Measurements from ENCODE around the gene BANP.
"Not testable (repeated sequence)": the region's sequence is repeated elsewhere in the genome, so short reads cannot be mapped to it uniquely, and the experiment has no call there.

The BANP gene

GRCh38 chr16:88040877-88041244 is 89.6 kb downstream of the BANP start:
- not testable (repeated sequence) for DNase-seq (ENCODE audit: extremely low spot score, insufficient read length, low read depth); FAIRE-seq

GRCh38 chr16:88041506-88041905 is 90.3 kb downstream of the BANP start:
- not testable (repeated sequence) for FAIRE-seq; DNase-seq (ENCODE audit: extremely low spot score, insufficient read length, low read depth)

- not testable (repeated sequence) for DNase-seq (ENCODE audit: extremely low spot score, insufficient read length, low read depth); FAIRE-seq
These were observed 90.8 kb downstream of the BANP start for GRCh38 chr16:88041986-88042562.

GRCh38 chr16:88043208-88043910 is 92.1 kb downstream of the BANP start:
- not testable (repeated sequence) for DNase-seq (ENCODE audit: extremely low spot score, insufficient read length, low read depth); FAIRE-seq

GRCh38 chr16:88044121-88044581 is 92.9 kb downstream of the BANP start:
- not testable (repeated sequence) for DNase-seq (ENCODE audit: extremely low spot score, insufficient read length, low read depth)
- peak; percentile 89 for FAIRE-seq

- FAIRE-seq; DNase-seq (ENCODE audit: extremely low spot score, insufficient read length, low read depth): not testable (repeated sequence)
These were observed 94.1 kb downstream of the BANP start for GRCh38 chr16:88045361-88045760.

- FAIRE-seq (peak; percentile 92), DNase-seq (ENCODE audit: extremely low spot score, insufficient read length, low read depth) (peak; percentile 53)
These were observed 94.6 kb downstream of the BANP start for GRCh38 chr16:88045820-88046303.

GRCh38 chr16:88047462-88047861 is 96.2 kb downstream of the BANP start:
- no peak for FAIRE-seq

GRCh38 chr16:88048985-88049384 is 97.8 kb downstream of the BANP start:
- DNase-seq (ENCODE audit: extremely low spot score, insufficient read length, low read depth): no peak
- no peak for FAIRE-seq

More at GRCh38 chr16:88047462-88047861, 96.2 kb downstream of the BANP start:
- DNase-seq (ENCODE audit: extremely low spot score, insufficient read length, low read depth): no peak

GRCh38 chr16:88049561-88050545 is 98.6 kb downstream of the BANP start:
- no peak for FAIRE-seq
- no peak for DNase-seq (ENCODE audit: extremely low spot score, insufficient read length, low read depth)

- FAIRE-seq: no peak
- no peak for DNase-seq (ENCODE audit: extremely low spot score, insufficient read length, low read depth)
These were observed 99.9 kb downstream of the BANP start for GRCh38 chr16:88050952-88051660.

GRCh38 chr16:88052661-88053060 is 101.4 kb downstream of the BANP start:
- DNase-seq (ENCODE audit: extremely low spot score, insufficient read length, low read depth): no peak
- FAIRE-seq: no peak

GRCh38 chr16:88053479-88053878 is 102.2 kb downstream of the BANP start:
- FAIRE-seq; DNase-seq (ENCODE audit: extremely low spot score, insufficient read length, low read depth): not testable (repeated sequence)

GRCh38 chr16:88055356-88055755 is 104.1 kb downstream of the BANP start:
- FAIRE-seq: no peak
- DNase-seq (ENCODE audit: extremely low spot score, insufficient read length, low read depth): no peak

GRCh38 chr16:88056212-88056611 is 105.0 kb downstream of the BANP start:
- DNase-seq (ENCODE audit: extremely low spot score, insufficient read length, low read depth) (no peak), FAIRE-seq (no peak)

GRCh38 chr16:88057656-88058055 is 106.4 kb downstream of the BANP start:
- FAIRE-seq: no peak
- DNase-seq (ENCODE audit: extremely low spot score, insufficient read length, low read depth): no peak

- FAIRE-seq (no peak), DNase-seq (ENCODE audit: extremely low spot score, insufficient read length, low read depth) (no peak)
These were observed 106.9 kb downstream of the BANP start for GRCh38 chr16:88058136-88058535.

- FAIRE-seq (no peak), DNase-seq (ENCODE audit: extremely low spot score, insufficient read length, low read depth) (no peak)
These were observed 107.6 kb downstream of the BANP start for GRCh38 chr16:88058817-88059216.

GRCh38 chr16:88059701-88060386 is 108.6 kb downstream of the BANP start:
- FAIRE-seq: no peak
- no peak for DNase-seq (ENCODE audit: extremely low spot score, insufficient read length, low read depth)

Data from GM18507 (cell line).